KMS-11 (cell line): ENCODE results near the gene NDEL1.

Experiments
- H2AFZ ChIP-seq: fragments of 200-600 bp; sonication (generic); 2 replicates; pipeline ENCODE4 v1.6.1; 2016; ENCODE audit warnings: antibody characterized with exemption, mixed run types, low read depth
- H3K27ac ChIP-seq: fragments of 200-600 bp; sonication (generic); 2 replicates; pipeline ENCODE4 v1.6.1; 2016; ENCODE audit warnings: mild to moderate bottlenecking, mixed run types
- H3K27me3 ChIP-seq: fragments of 200-600 bp; sonication (generic); 2 replicates; pipeline ENCODE4 v1.6.1; 2017; ENCODE audit warnings: mild to moderate bottlenecking, low read depth, mixed run types, moderate library complexity; ENCODE audit not compliant: insufficient read depth
- H3K36me3 ChIP-seq: fragments of 200-600 bp; sonication (generic); 2 replicates; pipeline ENCODE4 v1.6.1; 2017; ENCODE audit warnings: mild to moderate bottlenecking, mixed run types; ENCODE audit not compliant: insufficient read depth
- H3K4me1 ChIP-seq: fragments of 200-600 bp; sonication (generic); 2 replicates; pipeline ENCODE4 v1.6.1; 2016; ENCODE audit warnings: mild to moderate bottlenecking, low read depth, mixed run types; ENCODE audit not compliant: poor library complexity, severe bottlenecking
- H3K4me2 ChIP-seq: fragments of 200-600 bp; sonication (generic); 2 replicates; pipeline ENCODE4 v1.7.0; 2016; ENCODE audit warnings: mild to moderate bottlenecking, mixed run types
- H3K4me3 ChIP-seq: fragments of 200-600 bp; sonication (generic); IDR thresholded peaks from 2 replicates; pipeline ENCODE4 v1.6.1; 2017; ENCODE audit warnings: low read depth, low read length, mixed read lengths; ENCODE audit not compliant: insufficient read depth
- H3K79me2 ChIP-seq: fragments of 200-600 bp; sonication (generic); 2 replicates; pipeline ENCODE4 v1.6.1; 2016; ENCODE audit warnings: low read depth, mixed run types; ENCODE audit not compliant: insufficient read depth
- H3K9ac ChIP-seq: fragments of 200-600 bp; sonication (generic); 2 replicates; pipeline ENCODE4 v1.6.1; 2016; ENCODE audit warnings: mild to moderate bottlenecking, mixed run types
- H4K20me1 ChIP-seq: fragments of 200-600 bp; sonication (generic); 2 replicates; pipeline ENCODE4 v1.6.1; 2016; ENCODE audit warnings: mild to moderate bottlenecking, mixed run types; ENCODE audit not compliant: insufficient read depth
- CTCF ChIP-seq: fragments of 200-600 bp; sonication (generic); conservative IDR thresholded peaks from 2 replicates; pipeline ENCODE4 v1.6.1; 2017; ENCODE audit warnings: low read depth, mild to moderate bottlenecking, antibody characterized with exemption, low read length, moderate library complexity, mixed read lengths

NDEL1 gene

DNA sequence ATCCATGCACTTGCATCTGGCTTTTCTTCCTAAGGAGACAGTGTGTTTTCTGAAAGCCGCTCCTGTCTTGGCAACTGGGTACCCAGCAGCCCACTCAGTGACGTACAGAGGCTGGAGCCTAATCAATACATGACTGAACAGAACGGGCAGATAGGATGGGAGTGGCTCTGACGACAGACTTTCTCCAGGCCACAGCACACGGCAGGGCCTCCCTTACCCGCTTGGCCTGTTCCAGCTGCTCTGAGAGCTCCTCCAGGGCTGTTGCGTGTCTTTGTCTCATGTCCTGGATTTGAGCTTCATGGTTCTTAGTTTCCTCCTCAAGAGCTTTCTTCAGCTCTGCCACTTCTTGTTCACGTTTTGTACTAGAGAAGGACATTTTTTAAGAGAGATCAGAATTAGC is 64.9 kb downstream of the NDEL1 start:
- TF ChIP-seq CTCF: no peak
- H3K4me2 ChIP-seq: no peak overlapping the region
- no peaks in the 10 kb centered on the region for H4K20me1 ChIP-seq
- H3K27me3 ChIP-seq: no peaks in the 10 kb centered on the region
- no peaks in the 10 kb centered on the region for H3K4me1 ChIP-seq
- no peak overlapping the region for H3K9ac ChIP-seq
- no peak overlapping the region for H3K4me3 ChIP-seq
- no peaks in the 10 kb centered on the region for H3K79me2 ChIP-seq
- no peaks in the 10 kb centered on the region for H3K36me3 ChIP-seq
- H3K27ac ChIP-seq: no peak overlapping the region
- no peak overlapping the region for H2AFZ ChIP-seq

- no peak for TF ChIP-seq CTCF
- no peak overlapping the region for H3K4me3 ChIP-seq
- H3K4me2 ChIP-seq: no peak overlapping the region
- H3K27ac ChIP-seq: no peak overlapping the region
- no peaks in the 10 kb centered on the region for H3K36me3 ChIP-seq
- H3K79me2 ChIP-seq: no peaks in the 10 kb centered on the region
- no peaks in the 10 kb centered on the region for H3K4me1 ChIP-seq
- H3K27me3 ChIP-seq: no peaks in the 10 kb centered on the region
- no peaks in the 10 kb centered on the region for H4K20me1 ChIP-seq
- no peak overlapping the region for H3K9ac ChIP-seq
- no peak overlapping the region for H2AFZ ChIP-seq
These were observed 66.4 kb downstream of the NDEL1 start for GRCh38 chr17:8502126-8502525.

GRCh38 chr17:8503368-8503767 is 67.7 kb downstream of the NDEL1 start:
- no peak for TF ChIP-seq CTCF
- no peaks in the 10 kb centered on the region for H4K20me1 ChIP-seq
- no peak overlapping the region for H3K27ac ChIP-seq
- H3K4me1 ChIP-seq: no peaks in the 10 kb centered on the region
- H3K36me3 ChIP-seq: no peaks in the 10 kb centered on the region
- H3K79me2 ChIP-seq: no peaks in the 10 kb centered on the region
- no peaks in the 10 kb centered on the region for H3K27me3 ChIP-seq
- no peak overlapping the region for H3K4me3 ChIP-seq
- H3K4me2 ChIP-seq: no peak overlapping the region
- H2AFZ ChIP-seq: no peak overlapping the region
- no peak overlapping the region for H3K9ac ChIP-seq

DNA sequence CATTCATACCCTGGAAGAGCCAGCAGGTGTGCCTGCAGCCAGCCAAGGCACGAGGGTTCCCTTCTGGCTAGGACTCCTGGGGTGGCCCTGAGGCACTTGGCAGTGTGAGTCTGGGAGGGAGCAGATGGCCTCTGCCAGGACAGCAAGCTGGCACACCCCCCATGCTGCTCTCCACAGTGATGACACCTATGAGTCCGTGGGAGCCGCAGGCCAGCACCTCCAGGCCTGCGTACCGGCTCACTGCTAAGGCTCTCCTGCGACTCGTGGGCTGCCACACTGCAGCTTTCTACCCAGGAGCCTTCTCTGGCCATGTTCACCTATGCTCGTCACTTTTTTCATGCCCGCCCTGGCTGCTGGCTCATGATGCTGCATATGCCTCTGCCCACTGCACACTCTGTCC is 68.1 kb downstream of the NDEL1 start:
- no peaks in the 10 kb centered on the region for H3K36me3 ChIP-seq

More for the DNA sequence above, 68.1 kb downstream of the NDEL1 start:
- H3K79me2 ChIP-seq: no peaks in the 10 kb centered on the region
- no peak overlapping the region for H3K27ac ChIP-seq
- H2AFZ ChIP-seq: no peak overlapping the region
- H3K4me2 ChIP-seq: no peak overlapping the region
- H3K4me3 ChIP-seq: no peak overlapping the region
- TF ChIP-seq CTCF: no peak
- H3K4me1 ChIP-seq: no peaks in the 10 kb centered on the region
- H3K9ac ChIP-seq: no peak overlapping the region
- no peaks in the 10 kb centered on the region for H3K27me3 ChIP-seq
- H4K20me1 ChIP-seq: no peaks in the 10 kb centered on the region
